HG02678 (cell line): Measurements from ENCODE around the gene ELF5.

Experiments
- ATAC-seq: cut with Tn5 transposase; IDR thresholded peaks from one replicate; pipeline ENCODE4 v1.9.1; 2021; ENCODE audit warnings: mild to moderate bottlenecking, moderate library complexity; ENCODE audit not compliant: unreplicated experiment

ELF5 gene

DNA sequence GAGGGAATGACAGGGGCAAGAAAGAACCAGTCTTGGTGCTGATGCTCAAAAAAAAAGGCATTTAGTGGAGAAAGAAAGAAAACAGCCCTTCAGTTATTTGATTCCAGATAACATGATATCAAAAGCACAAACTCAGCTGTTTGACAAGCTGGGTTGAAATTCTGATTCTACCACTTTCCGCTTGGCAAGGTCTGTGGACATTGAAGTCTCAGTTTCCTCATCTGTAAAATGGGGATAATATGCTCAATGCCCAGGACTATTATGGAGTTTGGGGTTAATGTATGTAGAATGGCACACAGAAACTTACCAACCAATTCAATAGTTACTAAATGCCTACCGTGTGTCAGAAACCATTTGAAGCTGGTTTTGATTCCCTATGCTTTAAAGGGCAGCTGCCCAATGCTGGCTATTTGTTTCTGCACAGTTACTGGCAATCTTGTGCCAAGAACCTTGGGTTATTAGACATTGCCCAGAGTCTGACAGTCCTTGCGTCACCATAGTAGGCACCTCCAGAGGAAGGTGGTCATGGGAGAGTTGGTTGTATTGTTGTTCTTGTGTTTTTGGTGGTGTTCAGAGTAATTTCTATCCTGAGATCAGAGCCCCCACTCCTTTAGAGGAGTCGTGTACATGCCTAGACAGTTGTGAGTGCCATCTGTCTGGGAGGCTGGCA is 19.5 kb downstream of the ELF5 start:
- no peak for ATAC-seq

GRCh38 chr11:34493468-34493867 is 20.1 kb downstream of the ELF5 start:
- ATAC-seq, result no peak

- ATAC-seq, result no peak
Measured at GRCh38 chr11:34492806-34493414, 20.7 kb downstream of the ELF5 start.

DNA sequence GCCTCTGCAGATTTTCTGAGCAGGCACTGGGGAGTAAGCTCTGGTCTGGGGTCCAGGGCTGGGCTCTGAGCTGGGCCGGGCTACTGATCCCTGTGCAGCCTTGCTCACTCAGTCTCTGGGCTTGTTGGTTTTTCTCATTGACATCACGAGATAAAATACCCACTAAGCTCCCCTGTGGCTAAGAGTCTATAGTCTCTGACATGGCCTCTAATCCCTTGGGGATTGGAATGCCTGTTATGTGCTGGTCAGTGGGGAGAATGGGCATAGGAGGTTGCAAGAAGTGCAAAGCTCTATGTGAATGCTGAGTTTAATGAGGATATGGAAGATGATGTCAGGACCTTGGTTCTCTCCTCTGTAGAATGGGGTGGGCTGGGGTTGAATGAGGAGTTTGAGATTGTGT is 23.3 kb downstream of the ELF5 start:
- no peak for ATAC-seq

DNA sequence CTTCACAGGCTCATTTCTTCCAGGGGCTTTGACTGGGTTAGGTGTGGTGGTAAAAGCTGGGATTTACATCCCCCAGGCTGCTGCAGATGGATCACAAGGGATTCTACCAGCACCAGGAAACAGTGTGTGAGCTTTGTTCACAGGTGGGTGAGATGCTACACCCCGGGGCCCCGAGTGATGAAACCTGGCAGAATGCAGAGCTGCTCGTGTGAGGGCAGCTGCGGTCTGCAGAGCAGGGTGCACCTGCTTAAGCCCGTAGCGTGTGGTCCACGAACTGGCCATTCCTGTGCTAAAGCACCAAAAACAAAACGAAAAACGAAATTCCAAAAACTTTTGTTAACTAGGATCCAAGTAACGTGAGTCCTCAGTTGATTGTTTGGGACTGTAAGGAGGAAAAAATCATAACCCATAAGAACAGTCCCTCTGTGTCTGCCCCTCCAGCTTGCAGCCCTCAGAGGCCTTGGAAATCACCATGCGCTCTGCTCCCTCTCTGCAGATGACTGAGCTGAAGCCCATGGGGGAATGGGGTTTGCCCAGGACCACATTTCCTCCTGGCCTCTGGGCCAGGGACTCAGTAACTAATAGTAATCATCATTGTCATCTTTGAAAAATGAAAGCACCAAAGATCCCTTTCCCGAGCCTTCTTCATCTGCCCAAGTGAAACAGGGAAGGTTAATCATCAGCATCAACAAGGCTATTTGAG is 24.6 kb downstream of the ELF5 start:
- no peak for ATAC-seq

- no peak for ATAC-seq
Measured at GRCh38 chr11:34487430-34487829, 26.2 kb downstream of the ELF5 start.

GRCh38 chr11:34483106-34483874 is 30.3 kb downstream of the ELF5 start:
- ATAC-seq, result no peak

DNA sequence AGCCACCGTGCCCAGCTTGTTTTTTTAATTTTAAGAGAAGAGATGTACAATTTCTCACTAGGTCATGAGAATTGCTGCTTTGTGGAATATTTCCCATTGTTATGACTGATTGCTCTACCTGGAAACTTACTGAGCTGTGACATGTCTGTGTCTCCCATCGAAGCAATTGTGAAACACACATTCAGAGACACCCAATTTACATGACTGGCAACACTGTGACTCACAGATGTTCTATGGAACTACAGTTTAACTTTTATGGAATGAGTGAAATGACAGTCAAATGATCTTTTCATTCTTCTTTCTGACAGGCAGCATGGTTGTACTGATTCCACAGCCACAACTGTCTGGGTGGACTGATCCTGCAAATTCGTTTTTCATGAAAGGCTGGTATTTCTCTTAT is 32.3 kb downstream of the ELF5 start:
- ATAC-seq, result no peak

DNA sequence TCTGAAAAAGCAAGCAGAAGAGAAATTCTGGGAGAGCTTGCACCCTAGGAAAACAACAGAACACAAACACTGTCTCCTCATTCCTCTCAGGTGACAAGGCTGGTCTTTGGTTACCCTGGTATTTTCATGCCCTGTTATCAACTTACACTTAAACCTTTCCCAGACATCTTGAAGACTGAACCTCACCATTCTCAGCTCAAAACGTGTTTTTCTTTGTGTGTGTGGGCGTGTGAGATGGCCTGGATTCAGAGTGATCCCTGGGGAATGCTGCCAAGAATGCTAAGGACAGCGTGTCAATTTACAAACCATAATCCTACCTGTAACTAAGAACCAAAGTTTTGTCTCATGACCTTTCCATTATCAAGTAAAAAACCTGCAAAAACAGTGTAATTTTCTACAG is 33.3 kb downstream of the ELF5 start:
- no peak for ATAC-seq

GRCh38 chr11:34478845-34479663 is 34.5 kb downstream of the ELF5 start:
- no peak for ATAC-seq

GRCh38 chr11:34476849-34477248 is 36.7 kb downstream of the ELF5 start:
- no peak for ATAC-seq

GRCh38 chr11:34475656-34476055 is 37.9 kb downstream of the ELF5 start:
- no peak for ATAC-seq

- no peak for ATAC-seq
Measured at GRCh38 chr11:34473603-34474169, 39.9 kb downstream of the ELF5 start.

DNA sequence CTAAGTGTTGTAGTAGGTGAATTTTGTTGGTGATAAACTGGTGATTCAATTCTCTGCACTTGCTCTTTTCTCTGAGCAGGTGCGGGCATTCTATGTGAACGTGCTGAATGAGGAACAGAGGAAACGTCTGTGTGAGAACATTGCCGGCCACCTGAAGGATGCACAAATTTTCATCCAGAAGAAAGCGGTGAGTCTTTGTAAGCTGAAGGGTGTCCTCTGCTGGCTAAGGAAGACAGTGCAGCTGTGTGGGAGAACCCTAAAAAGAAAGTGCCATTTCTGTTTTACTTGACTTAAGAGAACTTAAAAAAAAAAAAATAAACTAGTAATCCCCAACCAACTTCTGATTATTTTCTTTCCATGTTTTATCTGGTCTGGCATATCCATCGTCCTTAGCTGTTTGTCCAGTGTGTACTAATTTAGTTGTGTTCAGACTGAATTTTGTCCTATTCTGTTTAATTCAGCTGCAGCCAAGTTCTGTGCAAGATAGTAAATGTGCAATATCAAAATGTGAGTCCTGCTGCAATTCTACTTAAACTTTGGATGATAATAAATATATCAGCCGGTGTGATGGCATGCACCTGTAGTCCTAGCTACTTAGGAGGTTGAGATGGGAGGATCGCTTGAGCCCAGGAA is 45.3 kb downstream of the ELF5 start:
- ATAC-seq, result no peak

- ATAC-seq, result no peak
Measured at GRCh38 chr11:34466802-34467488, 46.6 kb downstream of the ELF5 start.

GRCh38 chr11:34464591-34465051 is 49.0 kb downstream of the ELF5 start:
- no peak for ATAC-seq

GRCh38 chr11:34461215-34461614 is 52.4 kb downstream of the ELF5 start:
- ATAC-seq, result no peak

DNA sequence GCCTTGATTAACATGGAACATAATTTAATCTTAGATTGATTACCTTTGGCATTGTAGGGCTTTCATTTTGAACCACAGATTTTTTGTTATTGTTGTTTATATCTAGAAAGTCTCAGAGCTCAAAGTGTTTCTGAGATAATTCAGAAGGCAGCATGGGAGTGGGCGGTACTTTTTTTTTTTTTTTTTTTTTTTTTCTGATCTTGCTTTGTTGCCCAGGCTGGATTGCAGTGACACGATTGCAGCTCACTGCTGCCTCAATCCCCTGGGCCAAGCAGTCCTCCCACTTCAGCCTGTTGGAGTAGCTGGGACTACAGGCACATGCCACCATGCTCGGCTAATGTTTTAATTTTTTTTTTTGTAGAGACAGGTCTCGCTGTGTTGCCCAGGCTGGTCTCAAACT is 53.3 kb downstream of the ELF5 start:
- ATAC-seq, result no peak

- ATAC-seq, result no peak
Measured at GRCh38 chr11:34459507-34460162, 54.0 kb downstream of the ELF5 start.
